GM19463 (cell line): ENCODE measurements around the gene ZEB1.

Source experiments
- ATAC-seq: cut with Tn5 transposase; IDR thresholded peaks from one replicate; pipeline ENCODE4 v1.9.1; 2021; ENCODE audit warnings: mild to moderate bottlenecking, moderate library complexity; ENCODE audit not compliant: unreplicated experiment

ZEB1 gene

GRCh38 chr10:31318854-31319601 lies at the start of gene ZEB1:
Gene ZEB1, plus strand, starts transcription at chr10:31319216. Its CDS starts 19 bp downstream, at chr10:31319235.
- ATAC-seq, result peak; percentile 28

GRCh38 chr10:31270954-31271353 lies 48.1 kb upstream of the ZEB1 start:
- ATAC-seq, result no peak

- no peak for ATAC-seq
Observed at GRCh38 chr10:31272841-31273240, 46.2 kb upstream of the ZEB1 start.

- ATAC-seq, result no peak
Observed at GRCh38 chr10:31273789-31274188, 45.2 kb upstream of the ZEB1 start.

GRCh38 chr10:31274310-31274709 lies 44.7 kb upstream of the ZEB1 start:
- ATAC-seq, result no peak

GRCh38 chr10:31278279-31278941 lies 40.6 kb upstream of the ZEB1 start:
- no peak for ATAC-seq

GRCh38 chr10:31280972-31281371 lies 38.0 kb upstream of the ZEB1 start:
- no peak for ATAC-seq

GRCh38 chr10:31288001-31288400 lies 31.0 kb upstream of the ZEB1 start:
- no peak for ATAC-seq

GRCh38 chr10:31288962-31289361 lies 30.1 kb upstream of the ZEB1 start:
- no peak for ATAC-seq

GRCh38 chr10:31290386-31290785 lies 28.6 kb upstream of the ZEB1 start:
- ATAC-seq, result no peak

- ATAC-seq, result no peak
Observed at GRCh38 chr10:31291123-31291522, 27.9 kb upstream of the ZEB1 start.

GRCh38 chr10:31294558-31294957 lies 24.5 kb upstream of the ZEB1 start:
- no peak for ATAC-seq

- ATAC-seq, result no peak
Observed at GRCh38 chr10:31296754-31297153, 22.3 kb upstream of the ZEB1 start.

- no peak for ATAC-seq
Observed at GRCh38 chr10:31299119-31299518, 19.9 kb upstream of the ZEB1 start.

GRCh38 chr10:31303212-31303611 lies 15.8 kb upstream of the ZEB1 start:
- no peak for ATAC-seq

GRCh38 chr10:31304291-31304970 lies 14.6 kb upstream of the ZEB1 start:
- ATAC-seq, result no peak

- ATAC-seq, result no peak
Observed at GRCh38 chr10:31313396-31313795, 5.6 kb upstream of the ZEB1 start.

- no peak for ATAC-seq
Observed at GRCh38 chr10:31314256-31315150, 4.5 kb upstream of the ZEB1 start.

- ATAC-seq, result no peak
Observed at GRCh38 chr10:31315453-31315852, 3.6 kb upstream of the ZEB1 start.

GRCh38 chr10:31317171-31317570 lies 1.8 kb upstream of the ZEB1 start:
- no peak for ATAC-seq
